ENCODE measurements around the gene IL10RB. TPM values are rescaled to one million over a fixed set of nuclear protein-coding genes. Genes with fewer than 3 reads are reported as not detected.

Gene IL10RB
- polyA plus RNA-seq, 1 donor (not counting 4 experiments of a cell fraction or from before 2014, with no cell fraction given): 19.6 TPM

- H3K27ac ChIP-seq (ENCODE audit: control insufficient read depth, insufficient read depth, low read length): no peak overlapping the region
- DNase-seq (ENCODE audit: low read depth, low spot score) (no peak), FAIRE-seq (no peak)
- H3K9ac ChIP-seq (ENCODE audit: control insufficient read depth, extremely low read depth, insufficient read depth, low read length): no peak overlapping the region
- TF ChIP-seq CTCF (optimal IDR thresholded peaks at IDR 0.05 in 1 of 3, IDR thresholded peaks at IDR 0.05 in 1 of 3, conservative IDR thresholded peaks at IDR 0.05 in 1 of 3; ENCODE audit: extremely low read depth in 1 of 3, insufficient read depth in 2 of 3, low read length in 3 of 3): no peak
- no peak for TF ChIP-seq EZH2 (IDR thresholded peaks at IDR 0.05; ENCODE audit: low read length)
- no peak overlapping the region for H3K4me2 ChIP-seq (ENCODE audit: control insufficient read depth, extremely low read depth, insufficient read depth, low read depth, low read length)
- peaks cover 14% of the 10 kb centered on the region for H3K4me1 ChIP-seq (ENCODE audit: control insufficient read depth, extremely low read depth, insufficient read depth, low read length)
- no peaks in the 10 kb centered on the region for H3K9me3 ChIP-seq (ENCODE audit: control insufficient read depth, low read depth, low read length)
- dilution Hi-C loops (cut with MboI; ENCODE audit: extremely low pct_ligation_motif_present, low sequenced_read_pairs): no loop called here
- peaks cover 5 to 9% of the 10 kb centered on the region in 2 experiments for H3K36me3 ChIP-seq (ENCODE audit: control insufficient read depth in 2 of 2, extremely low read depth in 1 of 2, insufficient read depth in 2 of 2, low read length in 2 of 2)
- H3K27me3 ChIP-seq (ENCODE audit: control insufficient read depth, extremely low read depth, insufficient read depth, low read length): no peaks in the 10 kb centered on the region
- H4K20me1 ChIP-seq (ENCODE audit: control insufficient read depth, extremely low read depth, insufficient read depth, low read length): no peaks in the 10 kb centered on the region
- no peaks in the 10 kb centered on the region for H3K79me2 ChIP-seq (ENCODE audit: control insufficient read depth, insufficient read depth, low read length)
- no peak overlapping the region for H3K4me3 ChIP-seq (ENCODE audit: control insufficient read depth in 2 of 3, extremely low read depth in 1 of 3, insufficient read depth in 2 of 3, low read depth in 1 of 3, low read length in 3 of 3)
- no peaks in the 10 kb centered on the region for H3K9me1 ChIP-seq (ENCODE audit: control insufficient read depth, extremely low read depth, insufficient read depth, low read length)
- H2AFZ ChIP-seq (ENCODE audit: control insufficient read depth, low read length): no peak overlapping the region
These were observed 11.4 kb upstream of the IL10RB start for GRCh38 chr21:33254766-33255165.

GRCh38 chr21:33255404-33255803 is 10.8 kb upstream of the IL10RB start:
- no peaks in the 10 kb centered on the region for H3K9me3 ChIP-seq (ENCODE audit: control insufficient read depth, low read depth, low read length)
- no peaks in the 10 kb centered on the region for H3K27me3 ChIP-seq (ENCODE audit: control insufficient read depth, extremely low read depth, insufficient read depth, low read length)
- no peak overlapping the region for H3K4me2 ChIP-seq (ENCODE audit: control insufficient read depth, extremely low read depth, insufficient read depth, low read depth, low read length)
- no peaks in the 10 kb centered on the region for H3K79me2 ChIP-seq (ENCODE audit: control insufficient read depth, insufficient read depth, low read length)
- H3K9me1 ChIP-seq (ENCODE audit: control insufficient read depth, extremely low read depth, insufficient read depth, low read length): no peaks in the 10 kb centered on the region
- no peak overlapping the region for H2AFZ ChIP-seq (ENCODE audit: control insufficient read depth, low read length)
- dilution Hi-C loops (cut with MboI; ENCODE audit: extremely low pct_ligation_motif_present, low sequenced_read_pairs): no loop called here
- H3K27ac ChIP-seq (ENCODE audit: control insufficient read depth, insufficient read depth, low read length): no peak overlapping the region
- no peak overlapping the region for H3K9ac ChIP-seq (ENCODE audit: control insufficient read depth, extremely low read depth, insufficient read depth, low read length)
- FAIRE-seq (no peak), DNase-seq (ENCODE audit: low read depth, low spot score) (no peak)
- no peak for TF ChIP-seq EZH2 (IDR thresholded peaks at IDR 0.05; ENCODE audit: low read length)
- TF ChIP-seq CTCF (optimal IDR thresholded peaks at IDR 0.05 in 1 of 3, IDR thresholded peaks at IDR 0.05 in 1 of 3, conservative IDR thresholded peaks at IDR 0.05 in 1 of 3; ENCODE audit: extremely low read depth in 1 of 3, insufficient read depth in 2 of 3, low read length in 3 of 3): no peak
- peaks cover 17% of the 10 kb centered on the region for H3K4me1 ChIP-seq (ENCODE audit: control insufficient read depth, extremely low read depth, insufficient read depth, low read length)
- H4K20me1 ChIP-seq (ENCODE audit: control insufficient read depth, extremely low read depth, insufficient read depth, low read length): no peaks in the 10 kb centered on the region
- H3K4me3 ChIP-seq (ENCODE audit: control insufficient read depth in 2 of 3, extremely low read depth in 1 of 3, insufficient read depth in 2 of 3, low read depth in 1 of 3, low read length in 3 of 3): no peak overlapping the region
- H3K36me3 ChIP-seq (ENCODE audit: control insufficient read depth in 2 of 2, extremely low read depth in 1 of 2, insufficient read depth in 2 of 2, low read length in 2 of 2): peaks cover 5 to 9% of the 10 kb centered on the region in 2 experiments
